SK-N-SH (cell line): ENCODE data around the gene HMX3. TPM values are rescaled to one million over a fixed set of nuclear protein-coding genes. Genes with fewer than 3 reads are reported as not detected.

Source experiments
- CTCF ChIA-PET: fragments of 300-600, 350-600 bp; formaldehyde crosslinking; extraction: SDS; loops from one replicate; lab custom pipeline; 2021; lab: Yijun Ruan, JAX
- POLR2A ChIA-PET: fragments of 350-600 bp; sonication (Branson Sonifier 250); formaldehyde crosslinking; extraction: SDS; loops from one replicate; lab custom pipeline; 2020; ENCODE audit warnings: antibody characterized with exemption, inconsistent platforms; lab: Yijun Ruan, JAX
- DNase-seq: peaks from one replicate; pipeline ENCODE4 v3.0.0; 2012
- H2AFZ ChIP-seq: fragments of 200-600 bp; sonication (generic); 2 replicates; pipeline ENCODE4 v1.8.1; 2016; ENCODE audit warnings: antibody characterized with exemption, mild to moderate bottlenecking, low read depth
- H3F3A ChIP-seq: fragments of 200-600 bp; sonication (generic); replicated peaks from 2 replicates; pipeline ENCODE3; 2016; ENCODE audit warnings: antibody characterized with exemption, mild to moderate bottlenecking; ENCODE audit not compliant: insufficient read depth
- H3K27ac ChIP-seq, 2 experiments: fragments of 200-500 bp in 1 of 2; fragments of 200-600 bp in 1 of 2; sonication (Bioruptor generic) in 1 of 2; sonication (generic), shearing (Covaris generic) in 1 of 2; 2 replicates each; pipeline versions ENCODE4 v1.5.1 to v1.6.1; 2014 to 2016; ENCODE audit warnings: low read depth in 2 of 2, inconsistent platforms in 1 of 2, low read length in 1 of 2, mild to moderate bottlenecking in 1 of 2, mixed read lengths in 1 of 2
- H3K27me3 ChIP-seq: fragments of 200-600 bp; sonication (generic), shearing (Covaris generic); 2 replicates; pipeline ENCODE4 v1.6.1; 2016; ENCODE audit warnings: mixed run types; ENCODE audit not compliant: insufficient read depth
- H3K36me3 ChIP-seq, 2 experiments: fragments of 200-500 bp in 1 of 2; fragments of 200-600 bp in 1 of 2; sonication (Bioruptor generic) in 1 of 2; sonication (generic) in 1 of 2; replicated peaks in 1 of 2; 2 replicates each; pipeline versions ENCODE3 to v1.5.1; 2014 to 2016; ENCODE audit warnings: low read length in 1 of 2, mild to moderate bottlenecking in 1 of 2; ENCODE audit not compliant: insufficient read depth in 2 of 2, control insufficient read depth in 1 of 2
- H3K4me1 ChIP-seq, 2 experiments: fragments of 200-500 bp in 1 of 2; fragments of 200-600 bp in 1 of 2; sonication (Bioruptor generic) in 1 of 2; sonication (generic), shearing (Covaris generic) in 1 of 2; 2 replicates each; pipeline versions ENCODE4 v1.5.1 to v1.6.1; 2014 to 2016; ENCODE audit warnings: low read depth in 1 of 2, low read length in 1 of 2, mixed run types in 1 of 2; ENCODE audit not compliant: insufficient read depth in 2 of 2, control insufficient read depth in 1 of 2
- H3K4me2 ChIP-seq: fragments of 200-600 bp; sonication (generic), shearing (Covaris generic); 2 replicates; pipeline ENCODE4 v1.6.1; 2017; ENCODE audit warnings: mixed run types
- H3K4me3 ChIP-seq, 2 experiments: fragments of 200-500 bp in 1 of 2; fragments of 200-600 bp in 1 of 2; sonication (Bioruptor generic) in 1 of 2; sonication (generic), shearing (Covaris generic) in 1 of 2; 2 replicates each; pipeline versions ENCODE4 v1.5.1 to v1.8.1; 2014 to 2016; ENCODE audit warnings: low read depth in 2 of 2, inconsistent platforms in 1 of 2, low read length in 1 of 2, mild to moderate bottlenecking in 1 of 2, mixed read lengths in 1 of 2, moderate library complexity in 1 of 2
- H3K79me2 ChIP-seq: fragments of 200-600 bp; sonication (generic); 2 replicates; pipeline ENCODE4 v1.8.1; 2017; ENCODE audit warnings: mild to moderate bottlenecking; ENCODE audit not compliant: insufficient read depth
- H3K9ac ChIP-seq: fragments of 200-600 bp; sonication (generic); 2 replicates; pipeline ENCODE4 v1.6.1; 2017; ENCODE audit warnings: mixed run types
- H3K9me2 ChIP-seq: fragments of 200-600 bp; sonication (generic); 2 replicates; pipeline ENCODE4 v1.6.1; 2017; ENCODE audit warnings: mixed run types
- H3K9me3 ChIP-seq: fragments of 200-600 bp; sonication (generic); 2 replicates; pipeline ENCODE4 v1.6.1; 2017; ENCODE audit warnings: mixed run types, mild to moderate bottlenecking, moderate library complexity
- H4K20me1 ChIP-seq: fragments of 200-600 bp; sonication (generic); 2 replicates; pipeline ENCODE4 v1.6.1; 2017; ENCODE audit warnings: mild to moderate bottlenecking, mixed run types; ENCODE audit not compliant: insufficient read depth
- CTCF ChIP-seq: fragments of 200-600 bp; sonication (generic); IDR thresholded peaks from 2 replicates; pipeline ENCODE4 v1.6.1; 2017; ENCODE audit warnings: antibody characterized with exemption, mild to moderate bottlenecking, moderate library complexity
- ELF1 ChIP-seq: IDR thresholded peaks from 2 replicates; pipeline ENCODE4 v1.4.0; 2012
- GABPA ChIP-seq: IDR thresholded peaks from 2 replicates; pipeline ENCODE4 v1.4.0; 2012; ENCODE audit warnings: low read depth, mild to moderate bottlenecking
- JUND ChIP-seq: IDR thresholded peaks from 2 replicates; pipeline ENCODE4 v1.4.0; 2012
- MAX ChIP-seq: IDR thresholded peaks from 2 replicates; pipeline ENCODE4 v1.4.0; 2012; ENCODE audit warnings: low read depth
- MXI1 ChIP-seq: IDR thresholded peaks from 2 replicates; pipeline ENCODE4 v1.6.1; 2012; ENCODE audit warnings: mild to moderate bottlenecking, low read depth, low read length, improper control_type of control experiment
- NRF1 ChIP-seq: IDR thresholded peaks from 2 replicates; pipeline ENCODE4 v1.6.1; 2012; ENCODE audit warnings: low read depth, mild to moderate bottlenecking, low read length
- PBX3 ChIP-seq: IDR thresholded peaks from 2 replicates; pipeline ENCODE4; 2012
- POLR2AphosphoS5 ChIP-seq: IDR thresholded peaks from 2 replicates; pipeline ENCODE4 v1.6.1; 2012; ENCODE audit warnings: low read depth, low read length
- REST ChIP-seq: IDR thresholded peaks from 2 replicates; pipeline ENCODE4 v1.6.1; 2012; ENCODE audit warnings: mild to moderate bottlenecking, low read depth, low read length, moderate library complexity
- RFX5 ChIP-seq: IDR thresholded peaks from 2 replicates; pipeline ENCODE4 v1.6.1; 2012; ENCODE audit warnings: mild to moderate bottlenecking, improper control_type of control experiment, low read length
- RXRA ChIP-seq: IDR thresholded peaks from 2 replicates; pipeline ENCODE4 v1.4.0; 2012; ENCODE audit warnings: low read depth, mild to moderate bottlenecking, borderline replicate concordance
- SIN3A ChIP-seq: IDR thresholded peaks from 2 replicates; pipeline ENCODE4 v1.6.1; 2012; ENCODE audit warnings: low read depth, mild to moderate bottlenecking, low read length, moderate library complexity, borderline replicate concordance
- SMC3 ChIP-seq: IDR thresholded peaks from 2 replicates; pipeline ENCODE4 v1.6.1; 2012; ENCODE audit warnings: low read depth, low read length, improper control_type of control experiment
- TAF1 ChIP-seq: IDR thresholded peaks from 2 replicates; pipeline ENCODE4 v1.6.1; 2012; ENCODE audit warnings: low read depth, mild to moderate bottlenecking, low read length, moderate library complexity, borderline replicate concordance
- TCF12 ChIP-seq: IDR thresholded peaks from 2 replicates; pipeline ENCODE4 v1.4.0; 2012
- TEAD4 ChIP-seq: IDR thresholded peaks from 2 replicates; pipeline ENCODE4 v1.4.0; 2012; ENCODE audit warnings: mild to moderate bottlenecking, borderline replicate concordance; ENCODE audit not compliant: insufficient read depth
- ZBTB33 ChIP-seq: IDR thresholded peaks from 2 replicates; pipeline ENCODE4 v1.4.0; 2012; ENCODE audit warnings: low read depth, borderline replicate concordance
- WGBS: methylation state at CpG from one replicate; pipeline ENCODE4 v1.1.6; 2017; ENCODE audit warnings: low lambda C conversion rate; 5-methylcytosine and 5-hydroxymethylcytosine counted together
- polyA plus RNA-seq, 3 experiments: library from polyadenylated mRNA; depleted of rRNA; stranded (reverse); fragments of >200 nt; gene quantifications; 2 replicates each; pipeline ENCODE4 v1.2.3, GENCODE V29; 2012

HMX3 gene
- polyA plus RNA-seq, 1 of the 3 experiments (the other 2 are of a cell fraction), result not detected

GRCh38 chr10:123147635-123148413 is 12.1 kb downstream of the HMX3 start, which contains the start of gene HMX2:
TSS of gene HMX2 (plus strand) at chr10:123148136. CDS start at chr10:123148379, 243 bp downstream.
- peak within 1 kb of the TSS; percentile 79 for H3K4me2 ChIP-seq
- H3K9me2 ChIP-seq, result no peaks in the 10 kb centered on the region
- no peaks in the 10 kb centered on the region for H3K36me3 ChIP-seq
- peaks cover 0 to 23% of the 10 kb centered on the region in 2 experiments; a peak in 2 of 4 replicates for H3K4me1 ChIP-seq
- 0 out of 2 replicates have a peak within 1 kb of the TSS, but pooled peaks have one; percentile 6 for H2AFZ ChIP-seq
- 0 out of 2 replicates have a peak, but pooled peaks cover 4% of the 10 kb centered on the region for H4K20me1 ChIP-seq
- H3K4me3 ChIP-seq, result no peak within 1 kb of the TSS
- no peaks in the 10 kb centered on the region for H3F3A ChIP-seq
- peaks cover 99% of the 10 kb centered on the region for H3K27me3 ChIP-seq
- H3K27ac ChIP-seq, result no peak within 1 kb of the TSS
- no peaks in the 10 kb centered on the region for H3K9me3 ChIP-seq
- 2% methylated on average over 36 of the region's 64 CpGs for WGBS
- DNase-seq, result peak; percentile 55
- H3K79me2 ChIP-seq, result no peaks in the 10 kb centered on the region
- ChIA-PET CTCF (interaction anchor here (0.6 to 4.6 kb wide), 4 partner anchors 15 to 233 kb away, joined by 3 to 51 read pairs (median 12); no protein-coding TSS in a partner anchor), POLR2A (no interaction called here)
- H3K9ac ChIP-seq, result no peak within 1 kb of the TSS
- TF ChIP-seq ELF1 (no peak), NRF1 (no peak), SMC3 (no peak), MAX (no peak), MXI1 (no peak), TAF1 (no peak), TCF12 (no peak), REST (no peak), RXRA (no peak), TEAD4 (no peak), CTCF (no peak), JUND (no peak), PBX3 (no peak), ZBTB33 (no peak), SIN3A (no peak), POLR2AphosphoS5 (no peak), GABPA (no peak), RFX5 (no peak)
